Measurements from ENCODE around the gene RXRG.
"Not testable (repeated sequence)": the region's sequence is repeated elsewhere in the genome, so short reads cannot be mapped to it uniquely, and the experiment has no call there.

The RXRG gene

DNA sequence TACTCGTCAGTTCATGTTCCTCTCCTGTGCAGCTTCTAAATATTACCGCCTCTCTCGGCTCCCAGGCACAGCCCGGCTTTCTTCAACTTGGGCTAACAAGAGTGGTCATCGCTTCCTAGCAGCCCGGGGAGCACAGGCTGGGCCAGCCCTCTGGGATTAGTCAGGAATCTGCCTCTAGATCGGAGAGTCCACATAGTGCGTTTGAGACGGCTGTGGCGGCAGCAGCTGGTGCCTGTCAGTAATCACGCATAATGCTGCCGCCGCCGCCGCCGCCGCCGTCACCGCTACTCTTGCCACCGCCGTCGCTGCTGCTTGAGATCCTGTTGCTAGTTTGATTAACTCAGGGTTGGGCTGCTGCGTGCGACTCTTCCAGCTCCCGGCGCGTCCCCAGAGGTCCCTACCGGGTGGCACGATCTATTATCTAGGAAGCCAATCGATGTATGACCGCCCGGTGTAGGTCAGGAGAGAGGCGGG lies at the start of gene RXRG:
Gene RXRG (minus strand): TSS at position 230 of the 474 bp plus-strand sequence. CDS start 233 bp downstream, outside the sequence.
- DNase-seq = peak; percentile 50

GRCh38 chr1:165492845-165493373 lies 48.0 kb upstream of the RXRG start:
- no peak for DNase-seq

DNA sequence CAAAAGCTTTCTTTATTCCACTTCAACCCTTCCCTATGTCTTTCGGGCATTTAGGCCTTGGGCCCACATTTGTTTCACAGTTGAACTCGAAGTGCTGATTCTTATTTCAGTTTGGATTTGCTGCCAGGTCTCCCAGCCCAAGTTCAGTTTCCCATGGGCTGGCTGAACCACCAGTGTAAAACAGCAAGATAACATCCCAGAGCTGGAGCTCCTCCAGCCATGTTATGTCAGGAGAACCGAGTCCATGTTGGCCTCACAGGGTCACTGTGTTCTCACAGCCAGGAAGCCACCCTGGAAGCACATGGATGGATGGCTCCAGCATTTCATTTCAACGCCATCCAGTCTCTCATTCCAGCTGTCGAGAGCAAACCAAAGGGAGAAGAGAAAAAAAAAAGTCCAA lies 45.2 kb upstream of the RXRG start:
- no peak for DNase-seq

DNA sequence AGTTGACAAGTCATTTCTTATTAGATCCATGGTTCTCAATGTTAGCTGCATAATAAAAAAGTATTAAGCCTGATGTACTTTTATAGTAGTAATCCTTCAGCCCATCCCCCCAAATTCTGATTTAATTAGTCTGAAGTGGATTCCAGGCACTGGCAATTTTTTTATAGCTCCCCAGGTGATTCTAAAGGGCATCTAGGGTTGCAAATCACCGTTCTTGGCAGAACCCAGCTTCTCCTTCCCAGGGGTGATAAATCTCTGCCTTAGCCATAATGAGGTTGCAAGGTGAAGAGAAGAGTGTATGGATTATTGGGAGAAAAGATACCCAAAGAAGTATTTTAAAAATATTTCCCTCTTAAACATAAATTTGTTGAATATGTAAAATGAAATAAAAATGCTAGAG lies 43.0 kb upstream of the RXRG start:
- peak; percentile 54 for DNase-seq

DNA sequence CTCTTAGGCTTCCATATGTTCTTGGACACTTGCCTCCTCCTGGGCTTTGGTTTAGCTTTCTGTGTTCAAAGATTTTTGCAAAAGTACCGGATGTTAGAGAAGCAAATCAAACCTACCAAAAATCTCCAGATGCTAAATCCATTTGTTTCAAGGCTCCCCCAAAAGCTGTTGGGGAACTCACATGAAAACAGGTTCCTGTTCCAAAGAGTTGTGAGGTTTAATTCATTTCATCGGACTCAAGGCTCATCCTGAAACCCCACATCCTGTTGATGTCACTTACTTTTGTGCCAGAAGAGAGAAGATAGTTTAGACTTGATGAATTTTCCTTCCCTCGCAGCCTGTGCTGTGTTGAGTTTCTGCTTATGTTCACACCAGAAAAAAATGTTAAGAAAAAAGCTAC lies 41.7 kb upstream of the RXRG start:
- DNase-seq = no peak

DNA sequence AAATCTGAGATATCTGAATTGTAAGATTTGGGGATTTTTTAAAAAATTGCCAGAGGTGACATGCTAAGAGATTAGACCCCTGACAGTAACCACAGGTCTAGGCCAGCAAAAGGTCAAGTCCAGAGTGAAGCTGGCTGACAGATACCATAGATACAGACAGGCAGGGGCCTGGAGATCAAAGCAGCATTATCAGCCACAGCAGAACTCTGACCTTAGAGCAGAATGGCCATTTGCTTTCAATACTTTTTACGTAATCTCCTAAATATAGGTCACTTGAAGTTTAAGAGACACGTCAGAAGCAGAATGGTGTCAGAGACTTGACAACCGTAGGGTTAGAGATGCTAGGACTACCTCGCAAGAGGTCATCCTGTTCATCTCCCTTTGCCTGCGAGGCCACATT lies 40.8 kb upstream of the RXRG start:
- no peak for DNase-seq

GRCh38 chr1:165484532-165484931 lies 39.6 kb upstream of the RXRG start:
- no peak for DNase-seq

DNA sequence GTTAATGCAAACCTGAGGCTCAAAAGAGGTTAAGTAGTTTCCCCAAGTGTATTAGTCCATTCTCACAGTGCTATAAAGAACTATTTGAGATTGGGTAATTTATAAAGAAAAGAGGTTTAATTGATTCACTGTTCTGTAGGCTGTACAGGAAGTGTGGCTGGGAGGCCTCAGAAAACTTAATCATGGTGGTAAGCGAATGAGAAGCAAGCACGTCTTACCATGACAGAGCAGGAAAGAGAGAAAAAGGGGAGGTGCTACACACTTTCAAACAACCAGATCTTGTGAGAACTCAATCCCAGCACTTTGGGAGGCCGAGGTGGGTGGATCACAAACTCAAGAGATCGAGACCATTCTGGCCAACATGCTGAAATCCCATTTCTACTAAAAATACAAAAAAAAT lies 38.5 kb upstream of the RXRG start:
- no peak for DNase-seq

GRCh38 chr1:165481820-165482532 lies 37.0 kb upstream of the RXRG start:
- DNase-seq = no peak

DNA sequence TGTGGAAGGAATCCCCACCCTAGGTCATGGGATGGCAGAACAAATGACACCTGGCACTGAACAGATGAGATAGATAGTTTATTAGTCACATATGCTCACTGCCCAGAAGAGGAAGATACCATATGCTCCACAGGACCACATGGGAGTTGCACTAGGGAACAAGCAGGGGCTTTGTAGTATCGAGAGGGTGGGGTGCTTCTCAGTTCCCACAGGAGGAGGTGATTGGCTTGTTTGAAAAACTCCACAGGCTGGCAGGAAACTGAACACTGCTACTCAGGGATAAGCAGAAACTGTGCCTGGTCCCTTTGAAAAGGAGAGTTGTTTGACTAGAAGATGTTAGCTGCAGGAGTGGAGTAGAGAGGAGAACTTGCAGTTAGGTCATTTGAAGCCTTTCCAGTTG lies 31.9 kb upstream of the RXRG start:
- peak; percentile 89 for DNase-seq

DNA sequence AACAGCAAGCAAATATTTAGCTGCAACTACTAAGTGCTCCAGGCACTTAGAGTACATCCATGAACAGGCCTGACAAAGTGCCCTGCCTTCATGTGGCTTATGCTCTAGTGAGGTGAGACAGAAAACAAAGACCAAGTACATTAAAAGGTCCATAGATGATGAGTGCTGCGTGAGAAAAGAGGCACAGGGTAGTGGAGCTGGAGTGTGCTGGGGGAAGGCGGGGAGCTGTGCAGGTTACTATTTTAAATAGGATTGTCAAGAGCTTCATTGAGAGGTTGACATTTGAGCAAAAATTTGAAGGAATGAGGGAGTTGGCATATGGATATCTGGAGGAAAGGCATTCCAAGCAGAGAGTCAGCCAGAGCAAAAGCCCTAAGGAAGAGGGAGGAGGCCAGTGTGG lies 29.3 kb upstream of the RXRG start:
- no peak for DNase-seq

GRCh38 chr1:165473081-165473480 lies 28.2 kb upstream of the RXRG start:
- DNase-seq = no peak

- peak; percentile 48 for DNase-seq
Observed at GRCh38 chr1:165468726-165469249, 23.9 kb upstream of the RXRG start.

GRCh38 chr1:165468253-165468652 lies 23.3 kb upstream of the RXRG start:
- DNase-seq = no peak

- no peak for DNase-seq
Observed at GRCh38 chr1:165467706-165468105, 22.8 kb upstream of the RXRG start.

GRCh38 chr1:165463978-165464377 lies 19.1 kb upstream of the RXRG start:
- DNase-seq = no peak

DNA sequence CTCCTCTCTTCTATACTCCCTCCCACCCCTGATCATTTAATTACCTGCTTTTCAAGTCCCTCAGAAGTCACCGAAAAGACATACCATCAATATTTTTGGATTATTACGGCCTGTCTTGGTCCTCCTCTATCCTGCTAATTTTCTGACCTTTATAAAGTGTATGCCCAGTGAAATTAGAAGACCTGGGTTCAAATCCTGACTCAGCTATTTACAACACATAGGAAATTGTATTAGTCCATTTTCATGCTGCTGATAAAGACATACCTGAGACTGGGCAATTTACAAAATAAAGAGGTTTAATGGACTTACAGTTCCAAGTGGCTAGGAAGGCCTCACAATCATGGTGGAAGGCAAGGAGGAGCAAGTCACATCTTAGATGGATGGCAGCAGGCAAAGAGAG lies 14.8 kb upstream of the RXRG start:
- DNase-seq = not testable (repeated sequence)

DNA sequence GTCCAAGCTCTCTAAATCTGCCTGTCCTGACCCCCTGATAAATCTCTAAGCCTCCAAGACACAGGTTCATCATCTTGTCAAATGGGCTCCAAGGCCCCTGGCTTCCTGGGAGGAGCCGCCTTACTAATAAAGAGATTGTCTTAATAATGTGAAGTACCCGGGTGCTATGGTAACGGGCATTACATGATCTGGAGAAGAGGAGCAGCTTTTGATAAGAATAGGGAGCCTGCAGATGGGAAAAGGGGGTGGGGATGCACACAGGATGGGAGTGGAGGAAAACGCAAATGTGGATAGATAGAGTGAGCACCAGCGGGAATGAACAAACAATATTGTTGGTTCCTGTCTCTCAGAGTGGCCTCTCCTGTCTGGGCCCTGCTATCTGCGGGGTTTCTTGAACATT lies 11.9 kb upstream of the RXRG start:
- no peak for DNase-seq

GRCh38 chr1:165456114-165456513 lies 11.2 kb upstream of the RXRG start:
- no peak for DNase-seq

DNA sequence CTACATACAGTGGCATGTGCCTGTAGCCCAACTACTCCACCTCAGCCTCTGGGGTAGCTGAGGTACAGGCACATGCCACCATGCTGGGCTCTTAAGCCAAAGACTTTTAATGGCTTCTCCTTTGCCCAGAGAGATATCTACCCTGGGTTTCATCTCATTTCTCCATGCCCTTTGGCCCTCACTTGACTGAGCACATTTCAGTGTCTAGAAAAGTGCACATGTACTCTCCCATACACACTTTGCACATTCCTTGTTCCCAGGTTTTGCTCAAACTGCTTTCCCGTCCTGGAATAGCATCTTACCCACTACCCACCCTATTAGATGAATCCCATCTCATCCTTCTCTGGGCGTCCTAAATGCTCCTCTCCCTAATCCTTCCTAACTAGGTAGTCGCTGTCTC lies 10.2 kb upstream of the RXRG start:
- DNase-seq = no peak

DNA sequence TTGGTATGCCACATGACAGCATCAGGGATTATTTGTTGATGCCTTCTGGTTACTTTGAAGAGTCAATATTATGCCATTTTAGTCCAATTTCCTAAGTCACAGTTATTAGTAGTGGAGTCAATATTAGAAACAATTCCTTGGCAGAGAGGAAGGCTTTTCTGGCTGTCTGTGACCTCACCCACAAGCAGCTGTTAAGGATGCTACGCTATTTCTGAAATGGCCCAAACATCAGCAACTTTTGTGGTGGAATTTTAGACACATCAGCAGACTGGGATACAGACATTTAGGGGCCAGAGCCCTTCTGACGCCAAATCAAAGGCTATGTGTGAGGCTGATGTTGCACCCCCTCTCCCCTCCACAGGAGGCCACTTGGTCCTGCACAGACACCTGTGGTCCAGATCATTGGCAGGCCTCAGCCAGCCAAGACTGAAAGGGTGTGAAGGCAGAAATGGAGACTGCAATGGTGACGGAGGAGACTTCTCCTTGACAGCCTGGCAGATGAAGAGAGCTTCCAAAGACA lies 9.2 kb upstream of the RXRG start:
- no peak for DNase-seq

DNA sequence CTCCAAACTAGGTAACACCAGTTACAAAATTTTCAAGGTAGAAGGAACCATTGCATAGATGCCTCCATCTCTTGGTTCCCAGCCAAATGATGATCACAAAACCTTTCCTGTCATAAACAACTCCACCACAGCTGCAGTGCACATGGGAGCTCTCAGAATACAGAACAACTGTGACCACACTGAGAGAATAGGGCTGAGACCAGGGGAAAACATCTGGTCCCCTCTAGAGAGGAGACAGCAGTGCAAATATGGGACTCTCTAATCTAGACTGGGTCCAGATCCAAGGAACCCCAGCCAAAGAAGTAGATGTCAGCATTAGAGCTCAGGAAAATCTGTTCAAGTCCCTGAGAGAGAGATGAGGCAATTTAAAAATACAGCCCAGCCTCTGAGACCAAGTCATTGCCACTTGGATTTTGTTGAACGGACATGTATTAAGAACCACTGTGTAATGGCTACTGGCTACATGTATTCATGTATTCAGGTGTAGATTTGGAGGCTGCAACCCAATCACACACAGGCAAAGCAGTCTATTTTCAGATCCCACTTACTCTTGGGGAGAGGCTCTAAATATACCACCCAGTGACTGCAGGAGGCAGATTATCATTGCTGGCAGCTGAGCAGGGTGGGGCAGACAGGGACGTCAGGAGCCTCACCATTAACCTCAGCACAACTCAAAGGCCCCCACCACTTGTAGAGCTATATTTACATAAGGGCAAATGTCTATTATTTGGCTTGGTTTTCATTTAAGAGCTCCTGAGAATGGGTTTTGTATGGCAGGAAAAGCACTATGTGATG lies 7.6 kb upstream of the RXRG start:
- DNase-seq = no peak

- DNase-seq = no peak
Observed at GRCh38 chr1:165451691-165452090, 6.8 kb upstream of the RXRG start.

DNA sequence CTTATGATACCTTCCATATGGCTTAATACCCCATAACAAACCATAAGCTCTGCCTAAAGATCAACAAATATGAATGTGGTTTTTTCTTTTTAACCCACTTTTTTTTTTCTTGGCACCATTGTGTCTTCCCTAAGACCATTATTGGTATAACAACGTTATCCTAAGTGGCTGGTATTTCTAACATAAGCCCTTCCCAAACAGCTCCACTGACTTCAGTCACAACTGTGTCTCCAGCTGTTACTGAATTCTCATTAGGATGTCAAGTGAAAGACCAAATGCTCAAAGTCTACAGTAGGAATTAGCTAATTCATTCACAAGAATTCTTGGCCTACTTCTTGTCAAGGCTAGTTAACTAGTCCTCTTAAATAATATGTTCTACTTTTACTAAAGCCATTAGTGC lies 4.2 kb upstream of the RXRG start:
- DNase-seq = peak; percentile 32
